NCI-H146 (cell line): Measurements from ENCODE around the gene ORC5.
"Not testable (repeated sequence)": the region's sequence is repeated elsewhere in the genome, so short reads cannot be mapped to it uniquely, and the experiment has no call there.

ENCODE experiments used
- DNase-seq: peaks from one replicate; lab custom pipeline; 2025; lab: John Stamatoyannopoulos, UW

Gene ORC5

DNA sequence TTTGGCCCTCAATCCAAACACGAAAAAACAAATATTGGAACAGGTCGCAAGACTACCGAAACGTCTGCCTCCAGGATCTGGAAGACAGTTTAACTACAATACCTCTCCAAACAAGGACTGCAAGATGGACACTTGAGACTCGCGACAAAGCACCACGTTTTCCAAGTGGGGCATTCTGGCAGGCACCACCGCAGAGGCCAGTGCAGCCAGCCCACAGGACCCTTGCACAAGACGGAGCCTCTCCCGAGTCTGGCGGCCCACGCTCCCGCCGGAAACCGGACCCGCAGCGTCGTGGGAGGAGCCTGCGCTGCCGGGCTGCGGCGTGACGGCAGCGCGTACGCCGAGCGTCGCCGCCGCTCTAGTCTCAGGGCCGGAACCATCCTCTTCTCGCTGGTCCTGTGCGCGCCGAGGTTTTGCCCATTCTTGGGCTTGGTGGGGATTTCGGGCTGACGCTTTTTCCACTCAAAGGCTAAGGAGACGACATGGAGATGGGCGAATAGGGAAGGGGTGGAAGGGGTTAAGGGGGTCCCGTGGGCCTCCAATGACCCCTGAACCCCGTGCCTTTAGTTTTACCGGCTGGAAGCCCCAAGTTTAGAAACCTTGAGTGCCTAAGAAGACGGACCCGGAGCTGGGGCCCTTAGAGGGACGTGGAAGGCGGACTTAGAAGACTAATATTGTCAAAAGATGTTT, at the start of gene ORC5:
Gene ORC5 (minus strand): TSS at position 283 of the 690 bp plus-strand sequence. CDS start 109 bp downstream, at position 174.
- peak; percentile 82 for DNase-seq

DNA sequence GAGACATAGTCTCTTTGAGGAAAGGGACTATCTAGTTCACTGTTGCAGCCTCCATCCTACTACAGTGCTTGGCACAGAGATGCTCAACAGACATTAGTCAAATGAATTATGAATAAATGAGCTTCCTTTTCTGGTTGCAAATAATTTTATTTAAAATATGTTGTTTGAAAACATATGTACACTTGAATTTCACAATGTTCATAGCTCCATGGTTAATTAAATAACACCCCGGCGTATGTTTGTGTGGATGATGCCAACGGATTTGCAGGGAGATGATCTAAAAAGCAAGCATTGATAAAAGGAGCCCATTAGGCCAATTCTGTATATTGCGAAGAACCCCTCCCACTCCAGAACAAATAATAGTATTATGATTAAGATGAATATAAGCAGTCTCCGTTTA, 47.8 kb upstream of the ORC5 start:
- no peak for DNase-seq

DNA sequence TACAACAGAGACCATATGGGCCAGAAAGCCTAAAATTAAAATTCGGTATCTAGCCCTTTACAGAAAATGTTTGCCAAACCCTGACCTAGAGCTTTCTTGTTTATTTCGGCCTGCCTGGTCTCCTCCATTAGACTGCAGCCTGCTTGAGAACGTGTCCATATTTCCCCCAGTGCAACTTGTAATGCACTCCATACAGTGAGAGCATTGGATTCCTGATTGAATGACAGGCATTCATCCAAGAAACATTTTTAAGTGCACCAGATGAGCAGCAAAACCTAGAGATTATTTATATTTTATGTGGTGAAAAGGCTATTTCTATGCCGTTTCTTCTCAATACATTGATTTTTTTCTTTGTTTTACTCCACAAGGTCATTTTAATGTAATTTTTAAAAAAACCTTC, 47.4 kb upstream of the ORC5 start:
- no peak for DNase-seq

GRCh38 chr7:104254696-104255095, 46.9 kb upstream of the ORC5 start:
- no peak for DNase-seq

DNA sequence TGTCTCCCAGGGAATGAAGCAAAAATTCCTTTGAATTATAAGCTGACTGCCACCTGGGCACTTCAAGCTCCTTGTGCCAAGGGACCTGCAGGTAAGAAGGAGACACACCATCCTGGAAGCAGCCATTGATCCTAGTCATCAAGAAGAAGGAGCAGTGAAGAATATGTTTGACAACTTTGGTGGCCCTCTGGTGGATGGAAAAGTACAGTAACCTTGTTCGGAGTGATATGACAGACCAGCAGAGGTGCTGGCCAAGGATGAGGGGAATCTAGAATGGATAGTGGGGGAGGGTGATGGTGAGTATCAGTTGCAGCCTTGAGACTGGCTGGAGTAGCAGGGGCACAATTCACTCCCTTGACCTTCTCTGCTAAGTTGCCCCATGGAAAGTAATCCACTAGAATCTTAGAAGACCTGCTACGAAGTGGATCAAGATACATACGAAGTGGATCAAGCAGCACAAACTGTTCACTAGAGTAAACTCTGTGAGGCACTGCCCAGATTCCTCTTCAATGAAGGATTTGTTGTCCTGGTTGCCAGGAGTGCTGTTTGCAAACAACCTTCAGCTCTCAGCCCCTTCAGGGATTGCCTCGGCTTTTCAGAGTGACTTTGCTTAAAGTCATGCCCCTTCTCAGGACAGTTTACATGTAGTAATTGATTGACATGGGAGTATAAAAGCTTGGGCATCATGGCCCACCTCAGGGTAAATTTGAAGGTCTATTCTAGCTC, 44.8 kb upstream of the ORC5 start:
- DNase-seq: no peak

DNA sequence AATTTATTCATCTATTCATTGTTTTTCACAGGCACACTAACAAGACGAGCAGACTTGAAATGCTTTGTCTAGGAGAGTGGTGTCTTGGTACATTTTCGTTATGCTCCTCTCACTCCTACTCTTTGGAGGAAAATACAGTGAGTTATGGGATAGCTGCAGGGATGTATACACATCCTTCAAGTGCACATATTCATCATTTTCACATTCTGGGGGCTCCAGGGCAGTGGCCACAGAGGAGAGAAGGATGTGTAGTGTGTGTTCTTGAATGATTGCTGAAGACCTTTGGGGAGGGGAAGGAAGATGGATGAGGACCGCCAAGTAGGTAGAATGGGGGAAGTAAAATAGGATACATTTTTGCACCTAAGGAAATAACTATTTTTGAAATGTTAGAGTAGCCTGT, 34.8 kb upstream of the ORC5 start:
- DNase-seq: no peak

- no peak for DNase-seq
These were observed 33.9 kb upstream of the ORC5 start for GRCh38 chr7:104241538-104242209.

DNA sequence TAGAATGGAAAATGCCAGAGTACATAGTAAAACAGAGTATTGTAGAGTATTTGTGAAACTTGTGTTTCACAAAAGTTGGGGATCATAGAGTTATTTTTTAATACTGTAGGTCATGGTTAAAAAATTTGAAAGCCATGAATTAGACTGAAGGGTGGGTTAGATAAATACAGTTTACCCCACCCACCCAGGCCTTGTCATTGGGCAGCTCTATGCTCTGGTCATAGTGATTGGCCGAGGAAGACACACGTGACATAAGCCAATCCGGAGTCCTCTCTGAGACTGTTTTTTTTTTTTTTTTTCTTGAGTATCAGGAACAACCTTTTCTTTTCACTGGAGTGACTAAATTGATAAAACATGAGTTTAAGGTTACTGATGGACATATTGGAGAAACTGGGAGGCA, 33.3 kb upstream of the ORC5 start:
- DNase-seq: no peak

DNA sequence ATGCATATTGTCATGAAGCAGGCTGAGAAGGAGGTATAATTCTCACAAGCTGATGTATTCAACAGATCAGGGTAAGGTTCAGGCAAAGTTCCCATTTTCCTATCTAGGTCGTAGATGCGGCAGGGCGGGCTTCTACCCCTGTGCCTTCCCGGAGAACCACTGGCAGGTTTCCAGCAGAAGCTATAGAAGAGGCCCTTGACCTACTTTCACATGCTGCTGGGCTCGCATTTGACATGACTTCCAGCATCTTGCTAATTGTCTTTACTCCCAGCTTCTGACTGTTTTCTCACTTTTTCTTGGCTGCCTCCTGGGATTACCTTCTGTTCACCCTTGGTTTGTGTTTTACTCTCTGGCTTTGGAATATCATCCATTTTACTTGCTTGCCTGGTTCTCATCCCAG, 32.6 kb upstream of the ORC5 start:
- DNase-seq: no peak

- DNase-seq: not testable (repeated sequence)
These were observed 27.2 kb upstream of the ORC5 start for GRCh38 chr7:104234990-104235389.

- peak; percentile 56 for DNase-seq
These were observed 23.5 kb upstream of the ORC5 start for GRCh38 chr7:104231054-104232046.

- peak; percentile 25 for DNase-seq
These were observed 22.8 kb upstream of the ORC5 start for GRCh38 chr7:104230606-104231005.

DNA sequence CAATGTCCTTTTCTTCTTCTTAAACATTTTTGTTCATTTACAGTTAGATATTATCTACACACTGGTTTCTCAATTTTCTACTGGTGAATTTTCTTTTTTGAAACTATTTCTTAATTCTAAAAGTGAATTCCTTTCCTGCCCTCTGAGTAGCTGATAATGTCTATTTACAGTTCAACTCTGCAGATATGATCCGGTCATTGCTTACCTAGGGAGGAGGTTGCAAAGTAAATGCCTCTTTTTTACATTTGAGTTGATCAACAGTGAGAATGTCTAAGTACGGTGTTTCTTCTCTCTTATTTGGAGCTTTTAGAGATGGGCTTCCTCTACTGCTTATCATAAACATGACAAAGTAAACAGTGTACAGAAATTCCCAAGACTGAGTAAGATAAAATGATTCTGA, 20.6 kb upstream of the ORC5 start:
- DNase-seq: no peak

DNA sequence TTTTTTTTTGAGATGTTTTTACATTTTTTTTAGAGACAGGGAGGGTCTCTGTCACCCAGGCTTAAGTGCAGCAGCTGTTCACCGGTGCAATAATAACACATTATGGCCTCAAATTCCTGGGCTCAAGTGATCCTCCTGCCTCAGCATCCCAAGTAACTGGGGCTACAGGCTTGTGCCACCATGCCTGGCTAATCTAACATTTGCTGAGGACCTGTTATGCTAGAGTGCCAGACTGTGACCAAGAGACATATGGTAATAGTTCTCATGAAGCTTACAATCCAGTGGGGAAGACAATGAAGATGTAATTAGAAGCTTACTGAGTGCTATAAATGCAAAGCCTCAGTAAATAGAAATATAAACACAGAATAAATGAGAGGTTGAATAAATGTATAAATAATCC, 17.6 kb upstream of the ORC5 start:
- DNase-seq: no peak

DNA sequence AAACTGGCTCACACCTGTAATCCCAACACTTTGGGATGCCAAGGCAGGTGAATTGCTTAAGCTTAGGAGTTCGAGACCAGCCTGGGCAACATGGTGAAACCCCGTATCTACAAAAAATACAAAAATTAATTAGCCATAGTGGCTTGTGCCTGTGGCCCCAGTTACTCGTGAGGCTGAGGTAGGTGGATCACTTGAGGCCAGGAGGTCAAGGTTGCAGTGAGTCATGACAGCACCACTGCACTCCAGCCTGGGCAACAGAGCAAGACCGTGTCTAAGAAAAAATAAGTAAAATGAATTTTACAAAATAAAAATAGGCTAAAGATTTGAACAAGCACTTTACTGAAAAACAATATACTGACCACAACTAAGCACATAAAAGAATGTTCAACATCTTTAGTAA, 9.8 kb upstream of the ORC5 start:
- DNase-seq: no peak

DNA sequence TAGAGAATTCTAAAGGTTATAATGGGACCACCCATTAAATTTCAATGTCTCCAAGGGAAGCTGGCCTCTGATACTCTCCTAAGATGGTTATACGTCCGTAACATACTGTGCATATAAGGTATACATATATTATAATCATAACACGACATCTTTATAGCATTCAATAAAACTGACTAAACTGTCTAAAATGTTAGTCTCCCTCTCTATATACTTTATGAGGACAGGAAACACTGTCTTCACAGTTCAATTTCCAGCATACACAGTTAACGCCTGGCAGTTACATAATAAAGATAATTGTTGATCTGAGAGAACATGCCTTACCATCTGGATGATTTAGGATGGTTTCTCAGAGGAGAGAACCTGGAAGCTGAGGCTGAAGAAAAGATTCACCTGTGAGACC, 1.2 kb upstream of the ORC5 start:
- no peak for DNase-seq

GRCh38 chr7:104208421-104208780, 588 bp upstream of the ORC5 start:
- DNase-seq: no peak

GRCh38 chr7:104207348-104207730, 474 bp downstream of the ORC5 start:
- peak; percentile 26 for DNase-seq

- no peak for DNase-seq
These were observed 972 bp downstream of the ORC5 start for GRCh38 chr7:104206841-104207240.

DNA sequence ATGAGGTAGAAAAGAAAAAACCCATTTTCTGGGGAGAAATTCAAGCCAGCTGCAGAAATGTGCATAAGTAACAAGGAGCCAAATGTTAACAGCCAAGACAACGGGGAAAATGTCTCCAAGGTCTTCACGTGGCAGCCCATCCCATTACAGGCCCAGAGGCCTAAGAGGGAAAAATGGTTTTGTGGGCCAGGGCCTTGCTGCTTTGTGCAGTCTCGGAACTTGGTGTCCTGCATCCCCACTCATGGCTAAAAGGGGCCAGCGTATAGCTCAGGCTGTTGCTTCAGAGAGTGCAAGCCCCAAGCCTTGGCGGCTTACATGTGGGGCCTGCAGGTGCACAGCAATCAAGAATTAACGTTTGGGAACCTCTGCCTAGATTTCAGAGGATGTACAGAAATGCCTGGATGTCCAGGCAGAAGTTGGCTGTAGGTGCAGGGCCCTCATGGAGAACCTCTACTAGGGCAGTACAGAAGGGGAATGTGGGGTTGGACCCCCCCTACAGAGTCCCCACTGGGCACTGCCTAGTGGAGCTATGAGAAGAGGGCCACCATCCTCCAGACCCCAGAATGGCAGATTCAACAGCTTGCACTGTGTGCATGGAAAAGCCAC, 9.0 kb downstream of the ORC5 start:
- no peak for DNase-seq

DNA sequence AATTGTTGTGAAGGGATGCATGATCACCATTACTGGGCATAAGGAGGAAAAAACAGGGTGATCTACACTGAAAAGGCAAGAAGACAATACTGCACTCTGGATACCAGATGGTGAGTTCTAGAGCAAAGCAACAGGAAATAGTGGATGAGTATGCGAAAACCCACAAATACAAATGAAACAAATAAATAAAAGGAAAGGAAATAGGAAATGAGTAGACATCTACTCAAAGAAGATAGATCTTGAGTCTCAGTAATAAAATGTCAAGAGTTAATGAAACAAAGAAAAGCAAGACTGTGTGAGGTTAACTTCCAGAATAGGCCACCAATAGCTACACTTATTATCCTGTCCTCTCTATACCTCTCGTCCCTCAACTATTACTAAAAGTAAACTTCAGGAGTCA, 11.7 kb downstream of the ORC5 start:
- DNase-seq: no peak

- DNase-seq: no peak
These were observed 15.4 kb downstream of the ORC5 start for GRCh38 chr7:104192434-104192833.
